Keratinocyte (primary cell): Measurements from ENCODE around the gene GNAL. TPM values are rescaled to one million over a fixed set of nuclear protein-coding genes. Genes with fewer than 3 reads are reported as not detected.
A peak's percentile ranks its signal among the peaks of the same experiment; 100 is the strongest.

ENCODE experiments used
- DNase-seq: peaks from one replicate; pipeline ENCODE4 v3.0.0-alpha.2; 2011; ENCODE audit warnings: low read depth, missing footprints, low spot score
- FAIRE-seq: peaks from 2 replicates; lab custom pipeline; 2011; peaks lifted over from hg19 to GRCh38; lab: Jason Lieb, UNC
- H2AFZ ChIP-seq: 2 replicates; pipeline ENCODE4 v1.6.0; 2012; ENCODE audit warnings: low read length, control low read depth, inconsistent platforms; ENCODE audit not compliant: control insufficient read depth
- H3K27ac ChIP-seq: 2 replicates; pipeline ENCODE4 v1.5.1; 2011; ENCODE audit warnings: low read length; ENCODE audit not compliant: control insufficient read depth, insufficient read depth
- H3K27me3 ChIP-seq: 3 replicates; pipeline ENCODE4 v1.6.0; 2011; ENCODE audit warnings: low read length; ENCODE audit not compliant: control insufficient read depth, insufficient read depth; ENCODE audit errors: extremely low read depth
- H3K36me3 ChIP-seq, 2 experiments: 2 replicates in 1 of 2; 3 replicates in 1 of 2; pipeline ENCODE4 v1.5.1; 2011; ENCODE audit warnings: low read length in 2 of 2, mild to moderate bottlenecking in 1 of 2; ENCODE audit not compliant: control insufficient read depth in 2 of 2, insufficient read depth in 2 of 2; ENCODE audit errors: extremely low read depth in 1 of 2
- H3K4me1 ChIP-seq: 3 replicates; pipeline ENCODE4 v1.5.1; 2011; ENCODE audit warnings: low read length; ENCODE audit not compliant: control insufficient read depth, insufficient read depth; ENCODE audit errors: extremely low read depth
- H3K4me2 ChIP-seq: 3 replicates; pipeline ENCODE4 v1.6.0; 2011; ENCODE audit warnings: low read depth, low read length; ENCODE audit not compliant: control insufficient read depth, insufficient read depth; ENCODE audit errors: extremely low read depth
- H3K4me3 ChIP-seq, 3 experiments: fragments of 200-600 bp in 1 of 3; sonication (generic) in 1 of 3; 2 replicates in 2 of 3; 3 replicates in 1 of 3; pipeline ENCODE4 v1.5.1; 2011 to 2016; ENCODE audit warnings: low read length in 3 of 3, mild to moderate bottlenecking in 3 of 3, control low read depth in 2 of 3, inconsistent platforms in 1 of 3, low read depth in 1 of 3, mixed read lengths in 1 of 3, mixed run types in 1 of 3, moderate library complexity in 1 of 3; ENCODE audit not compliant: control insufficient read depth in 2 of 3, insufficient read depth in 2 of 3; ENCODE audit errors: extremely low read depth in 1 of 3
- H3K79me2 ChIP-seq: 2 replicates; pipeline ENCODE4 v1.6.0; 2012; ENCODE audit warnings: low read length; ENCODE audit not compliant: control insufficient read depth, insufficient read depth
- H3K9ac ChIP-seq: 3 replicates; pipeline ENCODE4 v1.6.0; 2011; ENCODE audit warnings: low read length; ENCODE audit not compliant: control insufficient read depth, insufficient read depth; ENCODE audit errors: extremely low read depth
- H3K9me1 ChIP-seq: 3 replicates; pipeline ENCODE4 v1.6.0; 2011; ENCODE audit warnings: low read length; ENCODE audit not compliant: control insufficient read depth, insufficient read depth; ENCODE audit errors: extremely low read depth
- H3K9me3 ChIP-seq: 2 replicates; pipeline ENCODE4 v1.5.1; 2012; ENCODE audit warnings: low read depth, low read length; ENCODE audit not compliant: control insufficient read depth
- H4K20me1 ChIP-seq: 3 replicates; pipeline ENCODE4 v1.6.0; 2011; ENCODE audit warnings: low read length; ENCODE audit not compliant: control insufficient read depth, insufficient read depth; ENCODE audit errors: extremely low read depth
- EZH2 ChIP-seq: IDR thresholded peaks from one replicate; pipeline ENCODE4 v1.6.1; 2012; ENCODE audit warnings: inconsistent platforms, mild to moderate bottlenecking, low read length, moderate library complexity
- dilution Hi-C: fragments of 300-500 bp; cut with MboI; formaldehyde crosslinking; loops from one replicate; pipeline ENCODE4 v1.7.0; 2020; ENCODE audit warnings: low sequenced_read_pairs; ENCODE audit not compliant: extremely low pct_ligation_motif_present
- polyA plus RNA-seq, 5 experiments: library from polyadenylated mRNA; depleted of rRNA in 3 of 5; stranded (reverse) in 3 of 5; stranded (forward) in 1 of 5; unstranded in 1 of 5; fragments of >200 nt; gene quantifications; 1 replicate in 1 of 5; 2 replicates in 3 of 5; 3 replicates in 1 of 5; pipeline versions ENCODE4 v1.2.1 to v1.2.3, GENCODE V29; 2011 to 2012; ENCODE audit warnings: missing spikeins in 2 of 5, low read depth in 1 of 5, low replicate concordance in 1 of 5
- TF ChIP-seq, protein P1 (sequence below), 3 experiments: IDR thresholded peaks in 1 of 3; conservative IDR thresholded peaks in 1 of 3; optimal IDR thresholded peaks in 1 of 3; 2 replicates in 2 of 3; 3 replicates in 1 of 3; pipeline versions ENCODE3 to v1.5.1; 2011; ENCODE audit warnings: low read length in 3 of 3, mild to moderate bottlenecking in 3 of 3, moderate library complexity in 2 of 3, control low read depth in 1 of 3, inconsistent platforms in 1 of 3; ENCODE audit not compliant: insufficient read depth in 2 of 3; ENCODE audit errors: extremely low read depth in 1 of 3

The GNAL gene
- polyA plus RNA-seq, 1 donor (not counting 4 experiments of a cell fraction or from before 2014, with no cell fraction given) = 30.0 TPM

DNA sequence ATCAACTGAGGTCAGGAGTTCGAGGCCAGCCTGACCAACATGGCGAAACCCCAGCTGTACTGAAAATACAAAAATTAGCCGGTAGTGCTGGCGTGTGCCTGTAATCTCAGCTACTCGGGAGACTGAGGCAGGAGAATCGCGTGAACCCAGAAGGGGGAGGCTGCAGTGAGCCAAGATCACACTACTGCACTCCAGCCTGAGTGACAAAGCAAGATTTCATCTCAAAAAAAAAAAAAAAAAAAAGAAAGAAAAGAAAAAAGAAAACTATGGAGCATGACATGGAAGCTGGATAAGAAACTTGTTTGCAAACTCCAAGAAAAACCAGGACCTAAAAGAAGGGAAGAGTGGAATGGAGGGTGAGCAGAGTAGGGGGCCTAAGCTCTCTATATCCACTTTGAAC is 160.2 kb downstream of the GNAL start:
- Histone ChIP-seq H3K9me1 (no peaks in the 10 kb centered on the region), H3K4me2 (no peak overlapping the region), H3K4me1 (peaks cover 24% of the 10 kb centered on the region), H3K27ac (peak overlapping the region; percentile 100), H3K9ac (peak overlapping the region; percentile 100), H2AFZ (no peak overlapping the region), H3K9me3 (no peaks in the 10 kb centered on the region), H4K20me1 (no peaks in the 10 kb centered on the region), H3K4me3 (no peak overlapping the region), H3K79me2 (peaks cover 25% of the 10 kb centered on the region), H3K27me3 (no peaks in the 10 kb centered on the region), H3K36me3 (no peaks in the 10 kb centered on the region)
- dilution Hi-C loops = no loop called here
- no peak for TF ChIP-seq EZH2
- TF ChIP-seq, protein P1, sequence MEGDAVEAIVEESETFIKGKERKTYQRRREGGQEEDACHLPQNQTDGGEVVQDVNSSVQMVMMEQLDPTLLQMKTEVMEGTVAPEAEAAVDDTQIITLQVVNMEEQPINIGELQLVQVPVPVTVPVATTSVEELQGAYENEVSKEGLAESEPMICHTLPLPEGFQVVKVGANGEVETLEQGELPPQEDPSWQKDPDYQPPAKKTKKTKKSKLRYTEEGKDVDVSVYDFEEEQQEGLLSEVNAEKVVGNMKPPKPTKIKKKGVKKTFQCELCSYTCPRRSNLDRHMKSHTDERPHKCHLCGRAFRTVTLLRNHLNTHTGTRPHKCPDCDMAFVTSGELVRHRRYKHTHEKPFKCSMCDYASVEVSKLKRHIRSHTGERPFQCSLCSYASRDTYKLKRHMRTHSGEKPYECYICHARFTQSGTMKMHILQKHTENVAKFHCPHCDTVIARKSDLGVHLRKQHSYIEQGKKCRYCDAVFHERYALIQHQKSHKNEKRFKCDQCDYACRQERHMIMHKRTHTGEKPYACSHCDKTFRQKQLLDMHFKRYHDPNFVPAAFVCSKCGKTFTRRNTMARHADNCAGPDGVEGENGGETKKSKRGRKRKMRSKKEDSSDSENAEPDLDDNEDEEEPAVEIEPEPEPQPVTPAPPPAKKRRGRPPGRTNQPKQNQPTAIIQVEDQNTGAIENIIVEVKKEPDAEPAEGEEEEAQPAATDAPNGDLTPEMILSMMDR (optimal IDR thresholded peaks at IDR 0.05 in 1 of 3, IDR thresholded peaks at IDR 0.05 in 1 of 3, conservative IDR thresholded peaks at IDR 0.05 in 1 of 3; ENCODE audit: extremely low read depth in 1 of 3, insufficient read depth in 2 of 3, low read length in 3 of 3) = no peak
- DNase-seq = no peak
- FAIRE-seq = no peak

DNA sequence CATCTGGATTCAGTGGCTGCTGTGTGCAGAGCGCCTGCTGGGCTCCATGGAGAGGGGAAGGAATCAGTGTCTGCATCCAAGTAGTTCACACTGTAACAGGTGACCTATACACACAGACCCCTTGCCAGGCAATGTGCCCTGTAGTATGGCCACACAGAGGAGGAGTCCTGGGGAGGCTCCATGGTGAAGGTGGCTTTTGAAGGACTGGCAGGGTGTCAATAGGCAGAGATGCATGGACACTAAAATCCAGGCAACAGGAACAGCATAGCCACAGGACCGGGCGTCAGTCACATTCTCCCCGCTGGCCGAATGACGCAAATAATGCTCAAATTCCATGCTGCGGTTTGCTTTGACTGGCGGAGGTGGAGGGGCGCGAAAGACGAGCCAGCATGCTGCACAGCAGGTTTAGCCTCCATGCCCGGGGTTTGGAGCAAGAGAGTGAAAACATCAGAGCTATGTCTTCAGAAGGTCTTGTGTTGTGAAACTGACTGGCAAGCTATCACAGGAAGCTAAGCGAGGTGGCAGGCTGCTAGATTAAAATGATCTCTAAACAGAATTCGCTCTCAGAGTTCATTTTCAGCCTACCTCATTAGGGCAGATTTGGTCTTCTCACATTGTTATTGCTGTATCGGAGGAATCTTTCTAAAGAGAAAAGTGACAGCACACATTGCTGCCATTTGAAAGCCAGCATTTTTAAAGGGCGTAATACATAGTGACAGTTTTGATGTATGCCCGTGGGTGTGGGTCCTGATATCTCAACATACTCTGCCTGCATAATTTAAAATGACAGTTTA is 161.0 kb downstream of the GNAL start:
- Histone ChIP-seq H2AFZ (peak overlapping the region; percentile 79), H3K27me3 (no peaks in the 10 kb centered on the region), H3K9me1 (no peaks in the 10 kb centered on the region), H3K27ac (peak overlapping the region; percentile 100), H4K20me1 (no peaks in the 10 kb centered on the region), H3K9ac (peak overlapping the region; percentile 100), H3K4me3 (peak overlapping the region in 2 of 3 experiments; percentile 99 to 100), H3K4me1 (peaks cover 24% of the 10 kb centered on the region), H3K4me2 (peak overlapping the region; percentile 91), H3K79me2 (peaks cover 29% of the 10 kb centered on the region), H3K36me3 (peaks cover 0 to 1% of the 10 kb centered on the region in 2 experiments), H3K9me3 (no peaks in the 10 kb centered on the region)
- TF ChIP-seq, protein P1 (optimal IDR thresholded peaks at IDR 0.05 in 1 of 3, IDR thresholded peaks at IDR 0.05 in 1 of 3, conservative IDR thresholded peaks at IDR 0.05 in 1 of 3; ENCODE audit: extremely low read depth in 1 of 3, insufficient read depth in 2 of 3, low read length in 3 of 3) = no peak
- TF ChIP-seq EZH2 = no peak
- FAIRE-seq (peak; percentile 69), DNase-seq (no peak)
- dilution Hi-C loops = no loop called here
